Liver (tissue), 9 donors: ENCODE data around the gene FRMD1. TPM values are rescaled to one million over a fixed set of nuclear protein-coding genes. Genes with fewer than 3 reads are reported as not detected.

Source experiments
- DNase-seq: peaks from one replicate; pipeline ENCODE4 v3.0.0-alpha.2; 2017; ENCODE audit warnings: low spot score
- H3K27ac ChIP-seq, 2 donors: one replicate each; pipeline ENCODE4 v1.7.0; 2013; ENCODE audit warnings: inconsistent platforms in 2 of 2, low read length in 2 of 2, control low read depth in 1 of 2, low read depth in 1 of 2, mild to moderate bottlenecking in 1 of 2
- H3K27me3 ChIP-seq, 4 donors: one replicate each; pipeline versions ENCODE4 v1.6.1 to v1.7.0; 2013; ENCODE audit warnings: low read length in 3 of 4, inconsistent platforms in 1 of 4, mild to moderate bottlenecking in 1 of 4, moderate library complexity in 1 of 4; ENCODE audit not compliant: control insufficient read depth in 4 of 4, insufficient read depth in 4 of 4
- H3K36me3 ChIP-seq, 4 donors: one replicate each; pipeline versions ENCODE4 v1.6.1 to v1.7.0; 2013; ENCODE audit warnings: low read length in 3 of 4, mild to moderate bottlenecking in 3 of 4, low read depth in 1 of 4, moderate library complexity in 1 of 4; ENCODE audit not compliant: control insufficient read depth in 4 of 4, insufficient read depth in 3 of 4
- H3K4me1 ChIP-seq, 4 donors: one replicate each; pipeline versions ENCODE4 v1.6.1 to v1.7.0; 2013; ENCODE audit warnings: low read length in 3 of 4, mild to moderate bottlenecking in 3 of 4, moderate library complexity in 1 of 4; ENCODE audit not compliant: control insufficient read depth in 4 of 4, insufficient read depth in 4 of 4
- H3K4me3 ChIP-seq, 3 donors: one replicate each; pipeline versions ENCODE4 v1.6.1 to v1.7.0; 2013; ENCODE audit warnings: low read length in 3 of 3, control low read depth in 1 of 3, low read depth in 1 of 3, mild to moderate bottlenecking in 1 of 3
- H3K9ac ChIP-seq, 2 donors: one replicate each; pipeline ENCODE4 v1.7.0; 2013; ENCODE audit warnings: low read length in 2 of 2, mild to moderate bottlenecking in 2 of 2, moderate library complexity in 2 of 2, control low read depth in 1 of 2, low read depth in 1 of 2
- H3K9me3 ChIP-seq, 4 donors: one replicate each; pipeline versions ENCODE4 v1.6.1 to v1.7.0; 2013; ENCODE audit warnings: low read length in 3 of 4; ENCODE audit not compliant: control insufficient read depth in 4 of 4
- ATF3 ChIP-seq: IDR thresholded peaks from 2 replicates; pipeline ENCODE4 v1.6.1; 2016; ENCODE audit warnings: antibody characterized with exemption
- CTCF ChIP-seq: fragments of 150-350 bp; IDR thresholded peaks from 2 replicates; pipeline ENCODE4 v1.5.1; 2017; ENCODE audit warnings: improper control_type of control experiment, low read depth, low read length; ENCODE audit not compliant: missing input control
- EGR1 ChIP-seq, 2 donors: IDR thresholded peaks; 2 replicates each; pipeline ENCODE4 v1.6.1; 2016 to 2018; ENCODE audit warnings: antibody characterized with exemption in 2 of 2, low read depth in 2 of 2
- GABPA ChIP-seq, 2 donors: IDR thresholded peaks in 1 of 2; conservative IDR thresholded peaks in 1 of 2; 2 replicates each; pipeline ENCODE4 v1.6.1; 2016; ENCODE audit warnings: antibody characterized with exemption in 2 of 2, mild to moderate bottlenecking in 1 of 2, moderate library complexity in 1 of 2
- HNF4A ChIP-seq, 2 donors: conservative IDR thresholded peaks; 2 replicates each; pipeline ENCODE4 v1.6.1; 2016; ENCODE audit warnings: antibody characterized with exemption in 2 of 2, mild to moderate bottlenecking in 2 of 2
- HNF4G ChIP-seq: IDR thresholded peaks from 2 replicates; pipeline ENCODE4 v1.6.1; 2016; ENCODE audit warnings: antibody characterized with exemption
- JUND ChIP-seq, 2 donors: IDR thresholded peaks; 2 replicates each; pipeline ENCODE4 v1.6.1; 2016; ENCODE audit warnings: antibody characterized with exemption in 2 of 2
- MAX ChIP-seq: IDR thresholded peaks from 2 replicates; pipeline ENCODE4 v1.6.1; 2016; ENCODE audit warnings: antibody characterized with exemption
- NR2F2 ChIP-seq: IDR thresholded peaks from 2 replicates; pipeline ENCODE4 v1.6.1; 2016; ENCODE audit warnings: antibody characterized with exemption
- RAD21 ChIP-seq, 2 donors: IDR thresholded peaks; 2 replicates each; pipeline ENCODE4 v1.6.1; 2016; ENCODE audit warnings: antibody characterized with exemption in 2 of 2, mild to moderate bottlenecking in 2 of 2
- REST ChIP-seq: IDR thresholded peaks from 2 replicates; pipeline ENCODE4 v1.6.1; 2016; ENCODE audit warnings: antibody characterized with exemption, mild to moderate bottlenecking
- RXRA ChIP-seq, 2 donors: IDR thresholded peaks; 2 replicates each; pipeline ENCODE4 v1.6.1; 2017 to 2018; ENCODE audit warnings: antibody characterized with exemption in 2 of 2, mild to moderate bottlenecking in 1 of 2
- SP1 ChIP-seq: IDR thresholded peaks from 2 replicates; pipeline ENCODE4 v1.6.1; 2018; ENCODE audit warnings: antibody characterized with exemption, mild to moderate bottlenecking
- TAF1 ChIP-seq: conservative IDR thresholded peaks from 2 replicates; pipeline ENCODE4 v1.6.1; 2016; ENCODE audit warnings: antibody characterized with exemption, mild to moderate bottlenecking
- ZBTB33 ChIP-seq: IDR thresholded peaks from 2 replicates; pipeline ENCODE4 v1.6.1; 2016; ENCODE audit warnings: antibody characterized with exemption
- WGBS: extraction: QIAGEN DNeasy Blood & Tissue Kit; methylation state at CpG from one replicate; pipeline ENCODE4 v1.1.7; 2013; 5-methylcytosine and 5-hydroxymethylcytosine counted together
- polyA plus RNA-seq, 2 donors: library from polyadenylated mRNA; stranded (reverse) in 1 of 2; unstranded in 1 of 2; fragments of 200-250 nt in 1 of 2; fragments of >200 nt in 1 of 2; fragmentation: Nextera tagmentation in 1 of 2; extraction: Ambion mirVana in 1 of 2; gene quantifications; one replicate each; pipeline versions ENCODE4 v1.2.1 to v1.2.3, GENCODE V29; 2013 to 2015
- total RNA-seq, 2 donors: library from RNA; depleted of rRNA; stranded (reverse); fragments of >200 nt; gene quantifications; one replicate each; pipeline ENCODE4 v1.2.3, GENCODE V29; 2014
- donor health status: healthy.
- donor health status: healthy.
- donor health status: healthy.
- donor health status: healthy.
- donor health status: healthy.

The FRMD1 gene
- total and polyA plus RNA-seq, 4 donors = 0.04 to 0.17 (median 0.12) TPM

- H3K9me3 ChIP-seq = peaks cover 2 to 16% (median 7%) of the 10 kb centered on the region in 4 donors
- no peak for TF ChIP-seq REST
- no peak for TF ChIP-seq CTCF
- TF ChIP-seq NR2F2 = no peak
- TF ChIP-seq EGR1 (IDR thresholded peaks at IDR 0.05; ENCODE audit: low read depth in 2 of 2) = no peak
- no peak for TF ChIP-seq TAF1
- no peak for TF ChIP-seq ATF3
- TF ChIP-seq SP1 = no peak
- TF ChIP-seq HNF4G = no peak
- TF ChIP-seq RAD21 (IDR thresholded peaks at IDR 0.05) = no peak
- TF ChIP-seq HNF4A (conservative IDR thresholded peaks at IDR 0.05) = no peak
- no peak for TF ChIP-seq MAX
- no peak for TF ChIP-seq JUND (IDR thresholded peaks at IDR 0.05)
- TF ChIP-seq RXRA (IDR thresholded peaks at IDR 0.05) = no peak
- TF ChIP-seq GABPA (IDR thresholded peaks at IDR 0.05 in 1 of 2, conservative IDR thresholded peaks at IDR 0.05 in 1 of 2) = no peak
- TF ChIP-seq ZBTB33 = no peak
- no peak overlapping the region for H3K27ac ChIP-seq
- WGBS = 86% methylated on average over 4 of the region's 4 CpGs
- H3K36me3 ChIP-seq = no peaks in the 10 kb centered on the region
- H3K9ac ChIP-seq = no peak overlapping the region
- DNase-seq = no peak
- H3K27me3 ChIP-seq = no peaks in the 10 kb centered on the region
- H3K4me1 ChIP-seq = peaks cover 2 to 11% (median 6%) of the 10 kb centered on the region in 4 donors
- H3K4me3 ChIP-seq = no peak overlapping the region
Measured at GRCh38 chr6:168015009-168015408, 64.0 kb downstream of the FRMD1 start.

- Histone ChIP-seq H3K27ac (no peak overlapping the region), H3K27me3 (no peaks in the 10 kb centered on the region), H3K9ac (no peak overlapping the region), H3K9me3 (peaks cover 2 to 16% (median 7%) of the 10 kb centered on the region in 4 donors), H3K4me1 (peaks cover 2 to 11% (median 6%) of the 10 kb centered on the region in 4 donors), H3K36me3 (no peaks in the 10 kb centered on the region), H3K4me3 (no peak overlapping the region)
- WGBS = 29% methylated on average over 6 of the region's 6 CpGs
- TF ChIP-seq EGR1 (IDR thresholded peaks at IDR 0.05; ENCODE audit: low read depth in 2 of 2) (no peak), JUND (IDR thresholded peaks at IDR 0.05) (no peak), HNF4A (conservative IDR thresholded peaks at IDR 0.05) (peak in 1 of 2 donors; percentile 24), HNF4G (no peak)
- DNase-seq = no peak
Measured at GRCh38 chr6:168014428-168014827, 64.6 kb downstream of the FRMD1 start.
